ENCODE measurements around the gene SBK1.

SBK1 gene

DNA sequence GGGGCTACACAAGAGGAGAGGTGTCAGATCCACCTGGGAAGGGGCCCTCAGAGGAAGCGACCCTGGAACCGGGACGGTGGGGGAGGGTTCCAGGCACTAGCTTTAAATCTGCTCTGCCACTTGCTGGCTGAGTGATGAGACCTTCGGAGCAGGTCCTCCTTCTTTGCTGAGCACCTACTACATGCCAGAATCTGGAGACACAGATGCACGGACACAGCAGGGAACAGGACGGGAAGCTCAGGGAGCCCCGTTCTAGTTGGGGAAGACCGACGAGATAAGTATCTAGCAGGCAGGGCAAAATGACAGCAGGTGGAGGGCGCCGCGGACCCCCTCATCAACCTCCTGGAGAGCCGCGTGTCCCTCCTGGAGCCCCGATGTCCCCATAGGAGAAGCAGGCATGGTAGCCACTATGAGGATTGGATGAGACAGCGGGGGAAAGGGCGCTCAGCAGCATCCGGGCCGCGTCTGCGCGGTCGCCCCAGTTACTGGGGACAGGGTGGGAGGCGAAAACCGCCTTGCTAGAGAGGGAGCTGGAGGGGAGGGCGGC is 27.2 kb downstream of the SBK1 start:
- H3K4me3 ChIP-seq (ENCODE audit: control insufficient read depth in 1 of 7, extremely low read depth in 1 of 7, insufficient read depth in 4 of 7, low read depth in 2 of 7, low read length in 6 of 7): no peak overlapping the region
- POLR2A ChIA-PET: no interaction called here
- no peak overlapping the region for H3K27ac ChIP-seq (ENCODE audit: insufficient read depth in 1 of 2, low read depth in 1 of 2, low read length in 2 of 2, poor library complexity in 1 of 2, severe bottlenecking in 2 of 2)
- no peak for DNase-seq
- WGBS (ENCODE audit: insufficient coverage): 94% methylated on average over 26 of the region's 26 CpGs
- no peaks in the 10 kb centered on the region for H3K36me3 ChIP-seq (ENCODE audit: control insufficient read depth in 4 of 4, insufficient read depth in 4 of 4, low read length in 3 of 4)
- no peaks in the 10 kb centered on the region for H3K27me3 ChIP-seq (replicated peaks in 2 of 5; ENCODE audit: control insufficient read depth in 4 of 5, insufficient read depth in 5 of 5, low read length in 4 of 5)
- peaks cover 0 to 2% (median 0%) of the 10 kb centered on the region in 4 experiments for H3K4me1 ChIP-seq (ENCODE audit: control extremely low read depth in 1 of 4, control insufficient read depth in 4 of 4, insufficient read depth in 4 of 4, low read length in 3 of 4)
- CTCF ChIA-PET: interaction anchor here (1.2 to 5.3 kb wide), 4 partner anchors 9 to 40 kb away, joined by 4 to 104 read pairs (median 6); no protein-coding TSS in a partner anchor
- H3K9me3 ChIP-seq (ENCODE audit: control extremely low read depth in 1 of 5, control insufficient read depth in 4 of 5, insufficient read depth in 2 of 5, low read depth in 1 of 5, low read length in 4 of 5): no peaks in the 10 kb centered on the region

GRCh38 chr16:28320023-28320561 is 27.8 kb downstream of the SBK1 start:
- WGBS (ENCODE audit: insufficient coverage): 97% methylated on average over 71 of the region's 73 CpGs

GRCh38 chr16:28320741-28321140 is 28.4 kb downstream of the SBK1 start:
- peaks cover 0 to 2% (median 0%) of the 10 kb centered on the region in 4 experiments for H3K4me1 ChIP-seq (ENCODE audit: control extremely low read depth in 1 of 4, control insufficient read depth in 4 of 4, insufficient read depth in 4 of 4, low read length in 3 of 4)
- WGBS (ENCODE audit: insufficient coverage): 98% methylated on average over 32 of the region's 49 CpGs
- H3K27ac ChIP-seq (ENCODE audit: insufficient read depth in 1 of 2, low read depth in 1 of 2, low read length in 2 of 2, poor library complexity in 1 of 2, severe bottlenecking in 2 of 2): no peak overlapping the region
- no peak for DNase-seq
- no peaks in the 10 kb centered on the region for H3K27me3 ChIP-seq (replicated peaks in 2 of 5; ENCODE audit: control insufficient read depth in 4 of 5, insufficient read depth in 5 of 5, low read length in 4 of 5)
- ChIA-PET POLR2A (no interaction called here), CTCF (interaction anchor here (1.0 to 2.6 kb wide), 6 partner anchors 8 to 43 kb away, joined by 4 to 13 read pairs (median 8); no protein-coding TSS in a partner anchor)
- no peaks in the 10 kb centered on the region for H3K36me3 ChIP-seq (ENCODE audit: control insufficient read depth in 4 of 4, insufficient read depth in 4 of 4, low read length in 3 of 4)
- no peaks in the 10 kb centered on the region for H3K9me3 ChIP-seq (ENCODE audit: control extremely low read depth in 1 of 5, control insufficient read depth in 4 of 5, insufficient read depth in 2 of 5, low read depth in 1 of 5, low read length in 4 of 5)
- no peak overlapping the region for H3K4me3 ChIP-seq (ENCODE audit: control insufficient read depth in 1 of 7, extremely low read depth in 1 of 7, insufficient read depth in 4 of 7, low read depth in 2 of 7, low read length in 6 of 7)

More at GRCh38 chr16:28320023-28320561, 27.8 kb downstream of the SBK1 start:
- Histone ChIP-seq H3K9me3 (ENCODE audit: control extremely low read depth in 1 of 5, control insufficient read depth in 4 of 5, insufficient read depth in 2 of 5, low read depth in 1 of 5, low read length in 4 of 5) (no peaks in the 10 kb centered on the region), H3K4me1 (ENCODE audit: control extremely low read depth in 1 of 4, control insufficient read depth in 4 of 4, insufficient read depth in 4 of 4, low read length in 3 of 4) (peaks cover 0 to 2% (median 0%) of the 10 kb centered on the region in 4 experiments), H3K4me3 (ENCODE audit: control insufficient read depth in 1 of 7, extremely low read depth in 1 of 7, insufficient read depth in 4 of 7, low read depth in 2 of 7, low read length in 6 of 7) (no peak overlapping the region), H3K27me3 (replicated peaks in 2 of 5; ENCODE audit: control insufficient read depth in 4 of 5, insufficient read depth in 5 of 5, low read length in 4 of 5) (no peaks in the 10 kb centered on the region), H3K36me3 (ENCODE audit: control insufficient read depth in 4 of 4, insufficient read depth in 4 of 4, low read length in 3 of 4) (no peaks in the 10 kb centered on the region), H3K27ac (ENCODE audit: insufficient read depth in 1 of 2, low read depth in 1 of 2, low read length in 2 of 2, poor library complexity in 1 of 2, severe bottlenecking in 2 of 2) (no peak overlapping the region)
- no peak for DNase-seq
- POLR2A ChIA-PET: no interaction called here
- CTCF ChIA-PET: interaction anchor here (1.9 to 5.3 kb wide), 4 partner anchors 10 to 40 kb away, joined by 4 to 104 read pairs (median 8); no protein-coding TSS in a partner anchor

DNA sequence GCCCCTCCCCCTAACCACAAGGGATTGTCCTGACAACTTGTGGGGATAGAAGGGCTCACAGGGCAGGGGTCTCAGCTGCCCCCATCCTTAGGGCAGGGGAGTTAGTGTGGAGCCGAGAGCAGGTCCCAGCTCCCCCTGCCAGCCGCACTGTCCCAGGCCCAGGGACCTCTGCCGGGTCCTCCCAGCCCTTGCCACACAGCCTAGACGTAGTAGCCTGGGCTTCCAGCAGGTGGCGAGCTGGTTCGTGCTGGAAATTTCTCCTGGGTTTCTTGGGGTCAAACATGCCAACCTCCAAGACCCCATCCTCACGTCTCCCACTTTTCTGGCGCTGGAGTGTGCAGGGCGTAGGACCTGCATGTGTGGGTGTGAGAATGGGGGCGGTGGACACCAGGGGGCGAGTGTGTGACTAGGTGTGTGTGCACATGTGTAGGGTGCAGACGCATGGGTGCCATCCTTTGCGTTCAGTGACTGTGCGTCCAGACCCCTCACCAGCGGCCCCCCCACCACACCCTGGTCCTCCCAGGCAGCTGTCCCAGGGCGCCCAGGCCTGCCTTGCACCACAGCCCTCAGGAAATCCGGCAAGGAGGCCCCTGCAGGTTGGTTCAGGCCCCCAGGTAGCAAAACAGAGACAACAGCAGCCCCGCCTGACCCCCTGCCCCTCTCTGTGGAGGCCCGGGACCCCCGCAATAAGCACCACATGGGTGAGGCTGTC is 29.5 kb downstream of the SBK1 start:
- Histone ChIP-seq H3K9me3 (ENCODE audit: control extremely low read depth in 1 of 5, control insufficient read depth in 4 of 5, insufficient read depth in 2 of 5, low read depth in 1 of 5, low read length in 4 of 5) (no peaks in the 10 kb centered on the region), H3K27ac (ENCODE audit: insufficient read depth in 1 of 2, low read depth in 1 of 2, low read length in 2 of 2, poor library complexity in 1 of 2, severe bottlenecking in 2 of 2) (no peak overlapping the region), H3K4me1 (ENCODE audit: control extremely low read depth in 1 of 4, control insufficient read depth in 4 of 4, insufficient read depth in 4 of 4, low read length in 3 of 4) (peaks cover 0 to 2% (median 0%) of the 10 kb centered on the region in 4 experiments), H3K4me3 (ENCODE audit: control insufficient read depth in 1 of 7, extremely low read depth in 1 of 7, insufficient read depth in 4 of 7, low read depth in 2 of 7, low read length in 6 of 7) (no peak overlapping the region), H3K27me3 (replicated peaks in 2 of 5; ENCODE audit: control insufficient read depth in 4 of 5, insufficient read depth in 5 of 5, low read length in 4 of 5) (no peaks in the 10 kb centered on the region), H3K36me3 (ENCODE audit: control insufficient read depth in 4 of 4, insufficient read depth in 4 of 4, low read length in 3 of 4) (no peaks in the 10 kb centered on the region)
- POLR2A ChIA-PET: interaction anchor here (0.7 kb wide), 1 partner anchor 51 kb away, joined by 3 read pairs; no protein-coding TSS in a partner anchor
- WGBS (ENCODE audit: insufficient coverage): 67% methylated on average over 13 of the region's 20 CpGs
- CTCF ChIA-PET: interaction anchor here (0.9 to 2.6 kb wide), 10 partner anchors 9 to 51 kb away, joined by 3 to 13 read pairs (median 5); no protein-coding TSS in a partner anchor
- DNase-seq: peak; percentile 16 to 47 (median 40)

- Histone ChIP-seq H3K9me3 (ENCODE audit: control extremely low read depth in 1 of 5, control insufficient read depth in 4 of 5, insufficient read depth in 2 of 5, low read depth in 1 of 5, low read length in 4 of 5) (no peaks in the 10 kb centered on the region), H3K27me3 (replicated peaks in 2 of 5; ENCODE audit: control insufficient read depth in 4 of 5, insufficient read depth in 5 of 5, low read length in 4 of 5) (no peaks in the 10 kb centered on the region), H3K4me1 (ENCODE audit: control extremely low read depth in 1 of 4, control insufficient read depth in 4 of 4, insufficient read depth in 4 of 4, low read length in 3 of 4) (no peaks in the 10 kb centered on the region), H3K27ac (ENCODE audit: insufficient read depth in 1 of 2, low read depth in 1 of 2, low read length in 2 of 2, poor library complexity in 1 of 2, severe bottlenecking in 2 of 2) (no peak overlapping the region), H3K36me3 (ENCODE audit: control insufficient read depth in 4 of 4, insufficient read depth in 4 of 4, low read length in 3 of 4) (no peaks in the 10 kb centered on the region), H3K4me3 (ENCODE audit: control insufficient read depth in 1 of 7, extremely low read depth in 1 of 7, insufficient read depth in 4 of 7, low read depth in 2 of 7, low read length in 6 of 7) (no peak overlapping the region)
- DNase-seq: no peak
- 100% methylated on average over 2 of the region's 5 CpGs for WGBS (ENCODE audit: insufficient coverage)
- ChIA-PET POLR2A (interaction anchor here (0.5 kb wide), 1 partner anchor 305 kb away, joined by 8 read pairs; no protein-coding TSS in a partner anchor), CTCF (interaction anchor here (0.6 to 1.3 kb wide), 2 partner anchors 16 to 51 kb away, joined by 3 read pairs; no protein-coding TSS in a partner anchor)
Measured at GRCh38 chr16:28324235-28324886, 32.0 kb downstream of the SBK1 start.

GRCh38 chr16:28324887-28325279 is 32.6 kb downstream of the SBK1 start:
- CTCF ChIA-PET: interaction anchor here (1.3 kb wide), 1 partner anchor 16 kb away, joined by 3 read pairs; no protein-coding TSS in a partner anchor
- WGBS (ENCODE audit: insufficient coverage): 80% methylated on average over 1 of the region's 3 CpGs
- no peaks in the 10 kb centered on the region for H3K9me3 ChIP-seq (ENCODE audit: control extremely low read depth in 1 of 5, control insufficient read depth in 4 of 5, insufficient read depth in 2 of 5, low read depth in 1 of 5, low read length in 4 of 5)

More at GRCh38 chr16:28324887-28325279, 32.6 kb downstream of the SBK1 start:
- Histone ChIP-seq H3K36me3 (ENCODE audit: control insufficient read depth in 4 of 4, insufficient read depth in 4 of 4, low read length in 3 of 4) (no peaks in the 10 kb centered on the region), H3K4me1 (ENCODE audit: control extremely low read depth in 1 of 4, control insufficient read depth in 4 of 4, insufficient read depth in 4 of 4, low read length in 3 of 4) (no peaks in the 10 kb centered on the region), H3K4me3 (ENCODE audit: control insufficient read depth in 1 of 7, extremely low read depth in 1 of 7, insufficient read depth in 4 of 7, low read depth in 2 of 7, low read length in 6 of 7) (no peak overlapping the region), H3K27ac (ENCODE audit: insufficient read depth in 1 of 2, low read depth in 1 of 2, low read length in 2 of 2, poor library complexity in 1 of 2, severe bottlenecking in 2 of 2) (no peak overlapping the region), H3K27me3 (replicated peaks in 2 of 5; ENCODE audit: control insufficient read depth in 4 of 5, insufficient read depth in 5 of 5, low read length in 4 of 5) (no peaks in the 10 kb centered on the region)
- DNase-seq: no peak
- POLR2A ChIA-PET: interaction anchor here (0.5 kb wide), 1 partner anchor 304 kb away, joined by 8 read pairs; no protein-coding TSS in a partner anchor
